Posterior vena cava (tissue), 2 donors: ENCODE data around the gene ALPP. TPM values are rescaled to one million over a fixed set of nuclear protein-coding genes. Genes with fewer than 3 reads are reported as not detected.

Experiments
- DNase-seq: peaks from one replicate; pipeline ENCODE4 v3.0.0-alpha.2; 2020; ENCODE audit warnings: low spot score
- intact Hi-C, 2 donors: fragments of 100-400 bp; cut with DNase I; formaldehyde crosslinking; loops; one replicate each; pipeline versions ENCODE4 v1.14.1 to v1.14.2; 2022 to 2023
- total RNA-seq, 2 donors: library from RNA; stranded (reverse); fragmentation: NEBNext Ultra II Directional; extraction: Animal tissue kit (Norgen Biotek cat#: 25700); gene quantifications; one replicate each; pipeline ENCODE4 v1.2.1, GENCODE V29; 2021
- donor health status: DM: yes; HTN: yes; CAD: no.
- donor health status: DM: yes; HTN: yes; CAD: no.

The ALPP gene
- total RNA-seq, 2 donors from 2014 or later, result not detected

DNA sequence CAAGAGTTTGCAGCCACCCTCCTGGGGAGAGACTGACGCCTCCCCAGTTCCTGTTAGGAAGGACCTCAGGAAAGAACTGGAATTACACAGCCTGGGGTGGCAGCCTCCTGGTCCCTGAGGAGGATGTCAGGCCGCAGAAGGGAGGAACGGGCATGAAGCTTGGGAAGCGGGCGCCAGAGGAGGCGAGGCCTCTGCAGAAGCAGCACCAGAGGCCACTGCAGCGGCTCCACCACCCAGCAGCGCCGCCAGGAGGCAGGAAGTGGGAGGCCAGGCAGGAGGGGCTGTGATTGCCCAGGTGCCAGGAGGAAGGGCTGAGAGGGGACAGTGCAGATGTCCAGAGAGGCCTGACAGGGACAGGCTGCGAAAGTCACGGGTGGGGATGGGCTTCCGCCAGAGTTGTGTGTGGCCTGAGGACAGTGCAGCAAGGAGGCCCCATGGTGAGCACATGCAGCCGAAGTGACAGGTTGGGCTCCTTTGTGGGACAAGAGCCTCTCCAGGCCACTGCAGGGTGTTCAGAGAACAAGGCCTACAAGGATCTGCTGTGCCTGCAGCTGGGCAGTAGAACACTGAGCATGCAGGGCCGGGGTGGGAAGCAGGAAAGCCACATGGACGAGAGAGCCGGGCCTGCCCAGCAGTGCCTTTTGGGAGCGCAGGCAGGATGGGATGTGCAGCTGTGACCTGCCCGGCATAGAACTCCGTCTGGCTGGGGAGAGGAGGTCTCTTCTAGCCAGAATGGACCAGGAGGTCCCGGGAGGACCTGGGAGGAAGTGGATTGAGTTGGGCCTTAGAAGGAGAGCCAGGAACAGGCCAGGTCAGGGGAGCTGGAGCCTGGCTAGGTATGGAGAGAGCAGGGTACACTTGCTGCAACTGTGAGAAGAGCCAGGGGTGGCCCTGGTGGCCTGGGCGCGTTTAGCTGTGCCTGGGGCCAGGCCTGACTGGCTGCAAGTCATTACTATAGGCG, 39.1 kb upstream of the ALPP start:
- intact Hi-C loops, result no loop called here
- DNase-seq, result peak; percentile 72

DNA sequence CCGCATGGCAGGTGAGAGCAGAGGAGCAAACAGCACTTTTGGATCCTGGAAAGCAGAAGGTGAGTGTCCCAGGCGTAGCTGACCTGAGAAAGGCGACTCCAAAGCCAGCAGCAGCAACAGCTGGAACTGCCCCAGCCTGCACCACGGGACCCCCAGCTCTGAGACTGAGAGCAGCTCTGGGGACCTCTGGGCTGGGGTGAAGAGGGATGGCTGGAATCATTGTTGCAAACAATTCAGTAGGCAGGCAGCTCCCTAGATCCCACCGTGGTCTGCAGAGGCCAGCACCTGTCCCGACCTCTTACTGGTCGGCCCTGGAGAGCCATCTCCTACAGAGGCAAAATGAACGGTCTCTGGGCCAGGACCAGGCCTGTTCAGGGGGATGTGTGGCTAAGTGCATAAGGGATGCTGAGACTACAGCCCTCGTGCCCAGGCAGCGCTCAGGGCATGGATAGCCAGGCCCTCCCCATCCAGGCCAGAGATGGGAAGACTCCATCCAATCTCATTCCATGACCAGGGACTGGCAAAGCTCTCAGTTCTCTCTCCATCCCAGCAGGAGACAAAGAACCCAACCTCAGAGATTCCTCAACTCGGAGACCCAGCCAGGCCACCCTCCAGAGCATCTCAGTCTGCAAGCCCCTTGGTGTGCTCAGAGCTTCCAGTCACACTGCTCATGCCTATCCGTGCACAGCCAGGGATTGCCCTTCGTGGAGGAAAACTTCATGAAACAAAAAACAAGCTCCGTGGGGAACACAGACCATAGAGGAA, 38.2 kb upstream of the ALPP start:
- peak; percentile 46 for DNase-seq
- intact Hi-C loops, result no loop called here

DNA sequence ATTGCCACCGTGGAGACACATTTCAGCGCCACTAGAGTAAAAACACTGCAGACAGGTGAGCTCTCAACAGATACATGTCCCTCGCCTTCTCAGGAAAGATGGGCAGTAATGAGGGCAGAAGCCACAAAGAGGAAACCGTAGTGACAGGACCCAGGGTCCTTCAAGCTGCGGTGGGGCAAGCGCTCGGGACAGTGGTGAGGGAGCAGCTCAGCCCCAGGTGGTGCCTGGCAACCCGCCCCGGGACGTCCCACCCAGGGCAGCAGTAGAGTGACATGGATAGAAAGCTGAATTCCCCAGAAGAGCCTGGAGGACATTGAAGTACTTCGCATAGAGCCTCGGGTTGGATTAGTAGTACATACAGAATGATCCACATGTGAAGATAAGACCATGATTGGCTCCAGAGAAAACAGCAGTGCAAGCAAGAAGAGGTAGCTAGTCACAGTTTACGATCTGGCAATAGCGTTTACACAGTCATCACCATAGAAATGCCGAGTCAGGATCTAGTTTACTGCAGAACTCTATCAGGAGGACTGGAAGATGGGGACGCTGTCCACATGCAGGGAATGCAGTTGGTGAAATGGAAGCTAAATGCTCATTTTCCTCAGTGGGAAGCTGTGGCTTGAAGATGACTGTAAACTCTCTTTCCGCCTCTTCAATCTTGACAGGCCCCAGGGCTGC, 37.4 kb upstream of the ALPP start:
- intact Hi-C loops, result no loop called here
- no peak for DNase-seq

DNA sequence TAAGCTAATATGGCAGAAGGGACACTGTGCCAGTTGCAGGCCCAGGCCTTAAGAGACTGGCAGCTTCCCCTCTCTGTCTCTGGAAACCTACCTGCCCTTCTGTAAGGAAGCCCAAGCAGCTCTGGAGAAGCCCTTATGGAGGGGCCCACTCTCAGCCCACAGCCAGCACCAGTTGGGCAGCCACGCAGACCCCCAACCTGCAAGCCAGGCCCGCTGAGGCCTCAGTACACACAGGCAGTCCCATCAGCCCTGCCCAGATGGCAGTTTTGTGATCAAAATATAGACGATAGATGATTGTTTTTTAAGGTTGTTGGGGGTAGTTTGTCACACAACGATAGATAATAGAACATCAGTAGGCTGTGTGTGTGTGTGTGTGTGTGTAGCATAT, 36.8 kb upstream of the ALPP start:
- DNase-seq, result no peak
- intact Hi-C loops, result no loop called here

DNA sequence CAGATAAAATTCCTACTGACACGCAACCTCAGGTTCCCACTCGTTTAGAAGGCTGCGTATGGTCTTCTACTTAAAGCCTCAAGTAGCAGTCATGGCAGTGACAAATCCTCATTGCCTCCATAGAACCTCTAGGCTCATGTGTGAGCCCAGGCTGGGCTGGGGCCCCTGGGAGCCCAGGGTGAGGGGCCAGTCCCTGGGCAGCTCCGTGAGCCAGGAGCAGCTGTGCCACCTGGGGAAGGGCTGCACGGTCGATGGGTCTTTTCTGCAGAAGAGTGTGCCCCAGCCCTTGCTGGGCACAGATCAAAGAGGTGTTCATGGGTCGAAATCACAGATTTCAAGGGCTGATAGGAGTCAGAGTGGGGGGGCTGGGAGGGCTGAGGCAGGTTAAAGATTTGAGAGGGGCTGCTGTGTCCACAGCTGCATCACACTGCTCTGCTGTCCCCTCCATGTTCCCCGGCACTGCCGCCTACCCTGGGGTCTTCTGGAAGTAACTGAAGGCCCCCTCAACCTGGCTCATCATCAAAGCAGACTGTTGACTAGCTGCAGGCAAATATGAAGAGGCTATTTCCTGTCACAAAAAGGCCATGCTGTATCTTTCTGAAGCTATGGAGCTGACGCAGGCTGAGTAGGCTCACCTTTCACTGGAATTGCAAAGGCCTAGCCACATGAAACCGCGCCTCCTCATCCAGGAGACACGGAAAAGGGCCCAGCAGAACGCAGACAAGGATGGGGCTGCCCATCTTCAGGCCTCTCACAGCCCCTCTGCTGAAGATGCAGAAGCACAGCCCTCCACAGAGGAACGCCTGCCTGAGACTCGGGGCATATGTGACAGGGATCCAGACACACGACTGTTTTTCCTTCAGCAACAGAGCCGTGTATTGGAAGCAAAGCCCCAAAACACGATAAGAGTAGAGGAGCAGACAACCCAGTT, 35.7 kb upstream of the ALPP start:
- peak; percentile 58 for DNase-seq
- intact Hi-C loops, result no loop called here

DNA sequence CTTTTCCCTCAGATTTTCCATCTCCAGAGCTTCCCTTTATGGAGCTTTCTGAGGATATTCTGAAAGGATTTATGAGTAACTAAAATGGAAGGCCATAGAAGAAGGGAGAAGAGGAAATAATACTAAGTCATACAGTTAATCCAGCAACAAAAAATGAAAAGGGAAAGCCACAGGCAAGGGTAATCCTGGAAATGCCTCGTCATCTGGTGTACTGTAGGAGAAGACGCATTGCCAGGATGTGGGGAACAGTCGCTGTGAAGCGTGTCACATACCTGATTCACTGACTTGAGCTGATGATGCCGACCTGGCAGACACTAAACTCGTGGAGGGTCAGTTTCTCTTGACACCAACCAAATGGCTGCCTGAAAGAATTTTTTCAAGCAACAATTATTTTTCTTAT, 34.7 kb upstream of the ALPP start:
- intact Hi-C loops, result no loop called here
- no peak for DNase-seq

DNA sequence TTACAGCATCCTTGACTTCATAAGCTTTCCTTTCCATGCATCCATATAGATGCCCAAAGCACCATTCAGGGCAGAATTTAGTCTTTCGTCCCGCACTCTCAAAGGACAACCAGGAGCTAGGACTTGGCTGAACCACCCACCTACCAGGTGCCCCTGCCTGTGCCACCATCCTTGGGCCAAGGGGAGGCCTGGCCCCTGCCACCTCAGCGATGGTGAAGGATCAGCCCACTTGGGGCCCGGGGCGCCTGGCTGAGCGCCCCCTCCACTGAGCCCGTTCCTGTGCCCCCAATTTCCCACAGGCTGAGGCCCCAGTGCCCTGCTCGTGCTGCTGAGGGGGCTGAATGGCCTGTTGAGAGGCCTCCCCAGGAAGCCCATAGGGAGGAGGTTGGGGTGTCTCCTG, 33.3 kb upstream of the ALPP start:
- peak; percentile 70 for DNase-seq
- intact Hi-C loops, result no loop called here

DNA sequence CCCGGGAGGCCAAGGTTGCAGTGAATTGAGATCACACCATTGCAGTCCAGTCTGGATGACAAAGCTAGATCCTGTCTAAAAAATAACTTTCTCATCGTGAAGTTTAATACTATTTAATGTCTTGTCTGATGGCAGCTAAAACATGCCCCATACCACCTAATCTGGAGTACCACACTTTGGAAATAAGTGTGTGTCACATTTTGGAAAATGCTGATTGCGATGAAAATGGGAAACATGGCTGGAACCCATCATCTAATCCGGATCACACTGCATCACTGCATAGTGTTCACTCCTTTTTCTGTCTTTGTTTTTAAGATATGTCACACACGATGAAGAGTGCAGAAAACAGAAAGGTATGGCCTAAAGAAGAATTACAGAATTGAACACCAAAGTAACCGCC, 31.2 kb upstream of the ALPP start:
- intact Hi-C loops, result no loop called here
- DNase-seq, result no peak

DNA sequence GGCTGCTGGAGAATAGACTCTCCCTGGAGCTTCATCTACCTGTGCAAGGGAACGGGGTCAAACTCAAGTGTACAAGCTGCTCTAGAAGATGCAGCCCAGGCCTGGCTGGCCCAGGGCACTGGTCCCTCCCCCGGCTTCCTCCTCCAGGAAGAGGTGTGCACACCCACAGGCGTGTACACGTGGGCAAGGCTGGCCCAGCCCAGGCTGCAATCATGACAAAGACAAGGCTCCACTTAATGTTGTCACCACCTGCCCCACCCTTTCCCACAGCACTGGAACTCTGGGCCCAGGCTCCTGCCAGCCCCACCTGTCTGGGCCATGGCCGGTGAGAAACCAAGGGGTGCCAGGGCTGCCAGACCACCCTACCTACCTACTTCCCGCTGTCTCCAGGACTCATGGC, 29.6 kb upstream of the ALPP start:
- intact Hi-C loops, result no loop called here
- peak; percentile 53 for DNase-seq

DNA sequence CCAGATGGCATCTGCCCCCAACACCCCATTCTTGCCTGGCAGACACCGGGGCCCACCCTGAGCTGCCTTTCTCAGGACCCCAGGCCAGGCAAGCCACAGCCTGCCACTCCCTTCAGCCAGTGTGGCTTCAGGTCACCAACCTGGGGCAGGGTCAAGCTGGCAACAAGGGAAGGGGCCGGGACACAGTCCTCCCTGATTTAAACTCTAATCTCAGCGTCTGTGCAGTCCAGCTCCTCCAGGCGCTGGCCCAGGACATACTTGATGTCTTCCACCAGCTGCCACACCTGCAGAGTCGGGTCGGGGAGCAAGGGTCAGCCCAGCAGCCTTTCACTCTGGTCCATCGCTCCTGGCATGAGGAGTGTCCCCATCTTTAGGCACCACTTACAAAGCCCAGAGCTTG, 29.0 kb upstream of the ALPP start:
- peak; percentile 45 for DNase-seq
- intact Hi-C loops, result no loop called here

DNA sequence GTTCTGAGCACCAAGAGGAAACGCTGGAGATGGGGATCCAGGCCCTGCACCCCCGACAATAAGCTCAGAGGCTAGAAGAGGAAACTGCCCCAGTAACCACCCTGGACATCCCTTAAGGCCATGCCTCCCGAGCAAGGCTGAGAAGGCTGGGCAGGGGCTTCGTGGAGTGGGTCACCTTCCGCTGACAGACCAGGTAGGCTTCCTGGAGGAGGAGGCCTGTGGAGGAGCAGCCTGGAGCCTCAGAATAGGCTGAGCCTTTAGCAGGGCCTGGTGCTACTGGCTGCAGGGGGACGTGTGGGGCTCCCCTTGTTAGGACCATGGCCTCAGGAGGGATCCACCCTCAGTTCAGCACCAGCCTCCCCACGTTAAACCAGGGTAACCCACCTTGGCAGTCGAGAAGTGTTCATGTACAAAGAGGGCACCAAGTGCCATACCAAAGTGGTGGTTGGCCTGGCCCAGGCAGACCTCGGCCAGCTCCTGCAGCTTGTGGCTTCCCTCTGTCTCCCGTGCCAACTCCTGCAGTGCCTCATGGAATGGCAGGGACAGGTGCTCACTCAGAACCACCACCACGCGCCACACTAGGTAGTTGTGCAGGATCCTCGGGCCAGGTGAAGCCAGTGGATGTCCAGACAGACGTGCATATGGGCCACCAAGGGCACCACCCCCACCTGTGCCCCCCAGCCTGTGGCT, 28.5 kb upstream of the ALPP start:
- peak; percentile 52 for DNase-seq
- intact Hi-C loops, result no loop called here

DNA sequence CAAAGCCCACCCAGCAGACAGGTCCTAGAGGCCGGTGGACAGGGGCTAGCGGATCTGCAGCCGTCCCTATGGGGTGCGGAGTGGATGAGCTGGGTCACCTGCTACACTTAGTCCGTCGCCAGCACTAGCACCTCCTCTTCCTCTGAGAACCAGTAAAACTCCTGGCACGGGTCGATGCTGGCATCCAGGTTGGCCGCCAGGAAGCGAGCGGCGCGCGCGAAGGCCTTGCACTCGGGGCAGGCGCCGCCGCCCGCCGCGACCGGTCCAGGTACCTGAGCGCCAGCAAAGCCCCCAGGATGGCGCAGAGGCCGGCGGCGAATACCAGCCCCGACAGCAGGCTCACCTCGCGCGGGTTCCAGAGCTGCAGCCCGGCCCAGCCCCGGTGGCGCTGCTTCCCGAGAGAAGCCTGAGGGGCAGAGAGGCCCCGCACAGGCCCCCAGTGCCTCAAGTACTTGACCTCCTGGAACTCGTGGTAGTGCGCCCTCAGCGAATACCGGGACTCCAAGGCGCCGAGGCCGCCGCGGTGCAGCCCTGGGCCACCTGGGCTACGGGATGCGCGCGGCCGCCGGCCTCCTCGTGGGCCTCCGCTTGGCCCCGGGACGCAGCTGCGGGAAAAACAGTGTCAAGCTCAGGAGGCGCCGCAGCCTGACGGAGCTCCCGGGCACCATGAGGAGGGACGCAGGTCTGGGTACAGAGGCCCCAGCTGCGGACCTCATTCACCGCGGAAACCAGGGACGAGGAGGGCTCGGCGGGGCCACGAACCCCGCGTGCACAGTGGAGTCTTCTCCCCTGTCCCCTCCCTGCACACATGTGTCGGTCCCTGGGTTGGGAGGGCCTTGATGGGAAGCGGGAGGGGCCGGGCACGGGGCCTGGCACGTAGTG, 27.5 kb upstream of the ALPP start:
- intact Hi-C loops, result no loop called here
- no peak for DNase-seq

DNA sequence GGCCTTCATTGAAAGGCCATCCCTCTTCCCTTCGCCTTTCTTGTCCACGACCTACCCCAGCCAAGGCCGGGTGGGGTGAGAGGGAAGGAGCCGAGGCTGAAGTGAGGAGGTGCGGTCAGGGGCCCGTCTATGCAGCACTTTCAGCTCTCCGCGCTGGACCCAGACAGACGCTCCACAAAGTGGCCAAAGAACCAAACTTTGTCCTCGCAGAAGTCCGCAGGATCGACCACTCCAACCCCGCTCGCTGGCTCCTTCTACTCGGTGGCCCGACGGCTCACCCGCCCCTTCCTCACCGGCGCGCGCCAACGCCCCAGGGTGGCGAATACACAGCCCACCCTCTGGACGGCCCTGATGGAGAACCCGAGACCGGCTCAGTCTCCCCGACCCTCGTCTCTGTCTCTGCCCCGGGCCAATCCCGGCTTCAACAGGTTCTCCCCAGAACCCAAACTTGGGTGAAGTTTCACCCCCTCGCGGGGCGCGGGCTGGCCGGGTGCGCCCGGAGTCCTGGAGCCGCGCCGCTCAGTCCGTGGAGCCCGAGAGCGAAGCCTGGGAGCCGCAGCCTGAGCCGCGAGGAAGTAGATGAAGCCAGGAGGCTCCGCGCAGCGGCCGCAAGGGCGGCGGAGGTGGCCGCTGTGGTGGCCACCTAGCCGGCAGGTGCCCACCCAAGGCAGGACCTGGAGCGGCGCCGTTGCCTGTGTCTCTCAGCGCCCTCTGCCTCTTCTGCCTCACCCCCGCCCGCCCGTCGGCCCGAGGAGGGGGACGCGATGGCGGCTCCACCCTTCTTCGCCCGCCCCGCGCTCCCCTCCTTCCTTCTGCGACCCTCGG, 26.7 kb upstream of the ALPP start:
- DNase-seq, result peak; percentile 79
- intact Hi-C loops, result no loop called here

DNA sequence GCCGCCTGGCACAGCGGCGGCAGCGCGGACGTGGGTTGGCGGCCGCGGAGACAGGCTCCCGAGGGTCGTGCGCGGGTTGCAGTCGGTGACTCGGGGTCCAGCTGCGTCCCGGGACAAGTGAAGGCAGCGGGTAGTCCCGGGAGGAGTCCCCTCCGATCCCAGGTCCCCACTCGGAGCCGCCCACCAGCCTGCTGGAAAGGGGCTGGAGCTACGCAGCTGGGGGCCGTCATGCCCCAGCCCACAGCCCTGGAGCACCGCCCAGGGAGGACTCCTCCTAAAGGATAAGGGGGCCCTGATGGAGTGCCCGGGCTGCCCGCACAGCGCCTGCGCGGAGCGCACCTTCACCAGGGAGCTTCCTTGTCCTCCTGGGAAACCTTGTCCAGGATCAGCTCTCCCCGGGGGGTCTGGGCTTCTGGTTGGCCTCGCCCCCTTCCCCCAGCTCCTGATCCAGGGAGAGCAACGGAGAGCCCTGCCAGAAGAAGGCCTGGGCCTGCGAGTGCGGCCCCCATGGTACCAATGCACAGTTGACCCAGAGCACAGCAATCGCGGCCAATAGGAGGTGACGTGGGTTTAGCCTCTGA, 25.9 kb upstream of the ALPP start:
- intact Hi-C loops, result no loop called here
- DNase-seq, result no peak

DNA sequence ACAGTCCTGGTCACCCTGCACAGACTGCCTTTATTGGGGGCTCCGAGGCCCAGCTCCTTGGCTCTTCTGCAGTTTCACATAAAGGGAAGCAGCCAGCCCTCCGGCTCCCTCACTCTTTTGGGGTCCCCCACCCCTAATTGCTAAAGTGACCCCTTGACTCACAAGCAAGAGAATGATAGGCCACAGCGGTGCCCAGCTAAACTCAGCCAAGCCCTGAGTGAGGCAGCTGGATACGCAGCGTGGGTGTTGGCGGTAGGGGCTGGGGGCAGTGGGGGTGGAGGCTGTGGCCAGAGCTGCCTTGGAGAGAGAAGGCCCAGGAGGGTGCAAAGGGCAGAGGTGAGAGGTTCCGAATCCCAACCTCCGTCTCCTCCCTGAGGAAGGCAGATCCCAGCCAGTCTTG, 25.5 kb upstream of the ALPP start:
- intact Hi-C loops, result no loop called here
- no peak for DNase-seq

DNA sequence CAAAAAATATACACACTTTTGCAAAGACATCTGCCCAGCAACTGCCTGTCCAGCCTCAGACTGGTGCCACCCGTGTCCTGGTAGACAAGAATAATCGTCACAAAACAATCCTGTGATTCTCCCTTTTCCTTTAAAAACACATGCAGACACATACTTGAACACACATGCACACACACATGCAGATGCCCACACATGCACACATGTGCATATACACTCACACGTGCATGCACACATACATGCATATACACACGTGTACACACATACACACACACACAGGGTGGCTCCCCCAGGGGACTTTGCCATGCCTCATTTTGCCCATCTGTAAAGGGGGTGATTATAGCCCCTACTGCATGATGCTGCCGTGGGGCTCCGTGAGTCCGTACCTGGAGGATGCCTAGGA, 24.9 kb upstream of the ALPP start:
- intact Hi-C loops, result no loop called here
- DNase-seq, result no peak
